SK-N-SH (cell line): ENCODE measurements around the gene GALT. TPM values are rescaled to one million over a fixed set of nuclear protein-coding genes. Genes with fewer than 3 reads are reported as not detected.

Experiments used
- CTCF ChIA-PET: fragments of 300-600, 350-600 bp; formaldehyde crosslinking; extraction: SDS; loops from one replicate; lab custom pipeline; 2021; lab: Yijun Ruan, JAX
- POLR2A ChIA-PET: fragments of 350-600 bp; sonication (Branson Sonifier 250); formaldehyde crosslinking; extraction: SDS; loops from one replicate; lab custom pipeline; 2020; ENCODE audit warnings: antibody characterized with exemption, inconsistent platforms; lab: Yijun Ruan, JAX
- DNase-seq: peaks from one replicate; pipeline ENCODE4 v3.0.0; 2012
- H2AFZ ChIP-seq: fragments of 200-600 bp; sonication (generic); 2 replicates; pipeline ENCODE4 v1.8.1; 2016; ENCODE audit warnings: antibody characterized with exemption, mild to moderate bottlenecking, low read depth
- H3F3A ChIP-seq: fragments of 200-600 bp; sonication (generic); replicated peaks from 2 replicates; pipeline ENCODE3; 2016; ENCODE audit warnings: antibody characterized with exemption, mild to moderate bottlenecking; ENCODE audit not compliant: insufficient read depth
- H3K27ac ChIP-seq, 2 experiments: fragments of 200-500 bp in 1 of 2; fragments of 200-600 bp in 1 of 2; sonication (Bioruptor generic) in 1 of 2; sonication (generic), shearing (Covaris generic) in 1 of 2; 2 replicates each; pipeline versions ENCODE4 v1.5.1 to v1.6.1; 2014 to 2016; ENCODE audit warnings: low read depth in 2 of 2, inconsistent platforms in 1 of 2, low read length in 1 of 2, mild to moderate bottlenecking in 1 of 2, mixed read lengths in 1 of 2
- H3K27me3 ChIP-seq: fragments of 200-600 bp; sonication (generic), shearing (Covaris generic); 2 replicates; pipeline ENCODE4 v1.6.1; 2016; ENCODE audit warnings: mixed run types; ENCODE audit not compliant: insufficient read depth
- H3K36me3 ChIP-seq, 2 experiments: fragments of 200-500 bp in 1 of 2; fragments of 200-600 bp in 1 of 2; sonication (Bioruptor generic) in 1 of 2; sonication (generic) in 1 of 2; replicated peaks in 1 of 2; 2 replicates each; pipeline versions ENCODE3 to v1.5.1; 2014 to 2016; ENCODE audit warnings: low read length in 1 of 2, mild to moderate bottlenecking in 1 of 2; ENCODE audit not compliant: insufficient read depth in 2 of 2, control insufficient read depth in 1 of 2
- H3K4me1 ChIP-seq, 2 experiments: fragments of 200-500 bp in 1 of 2; fragments of 200-600 bp in 1 of 2; sonication (Bioruptor generic) in 1 of 2; sonication (generic), shearing (Covaris generic) in 1 of 2; 2 replicates each; pipeline versions ENCODE4 v1.5.1 to v1.6.1; 2014 to 2016; ENCODE audit warnings: low read depth in 1 of 2, low read length in 1 of 2, mixed run types in 1 of 2; ENCODE audit not compliant: insufficient read depth in 2 of 2, control insufficient read depth in 1 of 2
- H3K4me2 ChIP-seq: fragments of 200-600 bp; sonication (generic), shearing (Covaris generic); 2 replicates; pipeline ENCODE4 v1.6.1; 2017; ENCODE audit warnings: mixed run types
- H3K4me3 ChIP-seq, 2 experiments: fragments of 200-500 bp in 1 of 2; fragments of 200-600 bp in 1 of 2; sonication (Bioruptor generic) in 1 of 2; sonication (generic), shearing (Covaris generic) in 1 of 2; 2 replicates each; pipeline versions ENCODE4 v1.5.1 to v1.8.1; 2014 to 2016; ENCODE audit warnings: low read depth in 2 of 2, inconsistent platforms in 1 of 2, low read length in 1 of 2, mild to moderate bottlenecking in 1 of 2, mixed read lengths in 1 of 2, moderate library complexity in 1 of 2
- H3K79me2 ChIP-seq: fragments of 200-600 bp; sonication (generic); 2 replicates; pipeline ENCODE4 v1.8.1; 2017; ENCODE audit warnings: mild to moderate bottlenecking; ENCODE audit not compliant: insufficient read depth
- H3K9ac ChIP-seq: fragments of 200-600 bp; sonication (generic); 2 replicates; pipeline ENCODE4 v1.6.1; 2017; ENCODE audit warnings: mixed run types
- H3K9me2 ChIP-seq: fragments of 200-600 bp; sonication (generic); 2 replicates; pipeline ENCODE4 v1.6.1; 2017; ENCODE audit warnings: mixed run types
- H3K9me3 ChIP-seq: fragments of 200-600 bp; sonication (generic); 2 replicates; pipeline ENCODE4 v1.6.1; 2017; ENCODE audit warnings: mixed run types, mild to moderate bottlenecking, moderate library complexity
- H4K20me1 ChIP-seq: fragments of 200-600 bp; sonication (generic); 2 replicates; pipeline ENCODE4 v1.6.1; 2017; ENCODE audit warnings: mild to moderate bottlenecking, mixed run types; ENCODE audit not compliant: insufficient read depth
- CHD2 ChIP-seq: fragments of 150-350 bp; IDR thresholded peaks from 2 replicates; pipeline ENCODE4 v1.6.1; 2018; ENCODE audit warnings: low read length; ENCODE audit not compliant: partially characterized antibody
- CTCF ChIP-seq: fragments of 200-600 bp; sonication (generic); IDR thresholded peaks from 2 replicates; pipeline ENCODE4 v1.6.1; 2017; ENCODE audit warnings: antibody characterized with exemption, mild to moderate bottlenecking, moderate library complexity
- ELF1 ChIP-seq: IDR thresholded peaks from 2 replicates; pipeline ENCODE4 v1.4.0; 2012
- EP300 ChIP-seq, 2 experiments: IDR thresholded peaks; 2 replicates each; pipeline versions ENCODE4 v1.4.0 to v1.6.1; 2012; ENCODE audit warnings: borderline replicate concordance in 1 of 2, low read depth in 1 of 2, low read length in 1 of 2
- FOSL2 ChIP-seq: IDR thresholded peaks from 2 replicates; pipeline ENCODE4 v1.4.0; 2012; ENCODE audit warnings: low read depth, mild to moderate bottlenecking, moderate library complexity, borderline replicate concordance
- FOXJ3 ChIP-seq: sonication (generic); formaldehyde crosslinking; IDR thresholded peaks from 2 replicates; pipeline ENCODE4 v1.5.1; 2020; ENCODE audit warnings: mild to moderate bottlenecking, missing genetic modification reagents
- GATA2 ChIP-seq: sonication (generic); formaldehyde crosslinking; IDR thresholded peaks from 2 replicates; pipeline ENCODE4 v1.5.0; 2020; ENCODE audit warnings: mild to moderate bottlenecking, missing genetic modification reagents
- JUND ChIP-seq: IDR thresholded peaks from 2 replicates; pipeline ENCODE4 v1.4.0; 2012
- MXI1 ChIP-seq: IDR thresholded peaks from 2 replicates; pipeline ENCODE4 v1.6.1; 2012; ENCODE audit warnings: mild to moderate bottlenecking, low read depth, low read length, improper control_type of control experiment
- NFIC ChIP-seq: IDR thresholded peaks from 2 replicates; pipeline ENCODE4 v1.4.0; 2012; ENCODE audit warnings: borderline replicate concordance
- PBX3 ChIP-seq: IDR thresholded peaks from 2 replicates; pipeline ENCODE4; 2012
- POLR2AphosphoS5 ChIP-seq: IDR thresholded peaks from 2 replicates; pipeline ENCODE4 v1.6.1; 2012; ENCODE audit warnings: low read depth, low read length
- RAD21 ChIP-seq: IDR thresholded peaks from 2 replicates; pipeline ENCODE4 v1.6.1; 2012; ENCODE audit warnings: mild to moderate bottlenecking, low read length
- REST ChIP-seq: IDR thresholded peaks from 2 replicates; pipeline ENCODE4 v1.6.1; 2012; ENCODE audit warnings: mild to moderate bottlenecking, low read depth, low read length, moderate library complexity
- RFX5 ChIP-seq: IDR thresholded peaks from 2 replicates; pipeline ENCODE4 v1.6.1; 2012; ENCODE audit warnings: mild to moderate bottlenecking, improper control_type of control experiment, low read length
- SIN3A ChIP-seq: IDR thresholded peaks from 2 replicates; pipeline ENCODE4 v1.6.1; 2012; ENCODE audit warnings: low read depth, mild to moderate bottlenecking, low read length, moderate library complexity, borderline replicate concordance
- TAF1 ChIP-seq: IDR thresholded peaks from 2 replicates; pipeline ENCODE4 v1.6.1; 2012; ENCODE audit warnings: low read depth, mild to moderate bottlenecking, low read length, moderate library complexity, borderline replicate concordance
- TCF12 ChIP-seq: IDR thresholded peaks from 2 replicates; pipeline ENCODE4 v1.4.0; 2012
- TEAD4 ChIP-seq: IDR thresholded peaks from 2 replicates; pipeline ENCODE4 v1.4.0; 2012; ENCODE audit warnings: mild to moderate bottlenecking, borderline replicate concordance; ENCODE audit not compliant: insufficient read depth
- USF1 ChIP-seq: IDR thresholded peaks from 2 replicates; pipeline ENCODE4 v1.4.0; 2012; ENCODE audit warnings: low read depth, borderline replicate concordance
- WGBS: methylation state at CpG from one replicate; pipeline ENCODE4 v1.1.6; 2017; ENCODE audit warnings: low lambda C conversion rate; 5-methylcytosine and 5-hydroxymethylcytosine counted together
- polyA plus RNA-seq, 3 experiments: library from polyadenylated mRNA; depleted of rRNA; stranded (reverse); fragments of >200 nt; gene quantifications; 2 replicates each; pipeline ENCODE4 v1.2.3, GENCODE V29; 2012

The GALT gene
- polyA plus RNA-seq, 1 of the 3 experiments (the other 2 are of a cell fraction), result 45.9 TPM

- H3K9ac ChIP-seq, result no peak overlapping the region
- no peaks in the 10 kb centered on the region for H4K20me1 ChIP-seq
- H3K4me1 ChIP-seq, result no peaks in the 10 kb centered on the region
- 79% methylated on average over 4 of the region's 4 CpGs for WGBS
- H3K4me3 ChIP-seq, result no peak overlapping the region
- no peaks in the 10 kb centered on the region for H3K79me2 ChIP-seq
- H3K4me2 ChIP-seq, result no peak overlapping the region
- TF ChIP-seq SIN3A (no peak), PBX3 (no peak), EP300 (IDR thresholded peaks at IDR 0.05; ENCODE audit: borderline replicate concordance in 1 of 2, low read depth in 1 of 2, low read length in 1 of 2) (no peak), CTCF (no peak), FOXJ3 (CRISPR knock-in tag) (no peak), REST (no peak), POLR2AphosphoS5 (no peak), TCF12 (no peak), TAF1 (no peak), CHD2 (no peak), FOSL2 (no peak), JUND (no peak), RFX5 (no peak), RAD21 (no peak), NFIC (no peak), USF1 (no peak), TEAD4 (no peak), MXI1 (no peak), GATA2 (CRISPR knock-in tag) (no peak), ELF1 (no peak)
- TF ChIP-seq, all 33 proteins: peak for 0
- Histone ChIP-seq H3K27ac (no peak overlapping the region), H3K36me3 (no peaks in the 10 kb centered on the region), H3F3A (no peaks in the 10 kb centered on the region), H2AFZ (no peak overlapping the region), H3K9me3 (no peaks in the 10 kb centered on the region), H3K9me2 (no peaks in the 10 kb centered on the region), H3K27me3 (no peaks in the 10 kb centered on the region)
- ChIA-PET POLR2A (no interaction called here), CTCF (interaction anchor here (1.6 to 5.1 kb wide), 2 partner anchors 10 to 17 kb away, joined by 11 to 43 read pairs; no protein-coding TSS in a partner anchor)
- DNase-seq, result no peak
Measured at GRCh38 chr9:34684816-34685215, 38.3 kb downstream of the GALT start.
